GM23338 (cell line): ENCODE results near the gene GRIN2D. TPM values are rescaled to one million over a fixed set of nuclear protein-coding genes. Genes with fewer than 3 reads are reported as not detected.

Experiments
- ATAC-seq: fragments of 200-7000 bp; cut with Tn5 transposase; 3 replicates; pipeline ENCODE4 v1.9.1; 2020
- DNase-seq: peaks from one replicate; pipeline ENCODE4 v3.0.0-alpha.2; 2015; ENCODE audit warnings: low spot score
- H2AFZ ChIP-seq: fragments of 200-600 bp; sonication (generic); 2 replicates; pipeline ENCODE4 v1.8.0; 2016; ENCODE audit warnings: antibody characterized with exemption, mild to moderate bottlenecking, moderate library complexity
- H3F3A ChIP-seq: fragments of 200-600 bp; sonication (generic); replicated peaks from 2 replicates; pipeline ENCODE4 v1.8.0; 2017; ENCODE audit warnings: antibody characterized with exemption, mixed run types, low read depth
- H3K27ac ChIP-seq: fragments of 200-600 bp; sonication (generic); 2 replicates; pipeline ENCODE4 v1.6.1; 2016; ENCODE audit warnings: low read depth
- H3K27me3 ChIP-seq: fragments of 200-600 bp; sonication (generic); 2 replicates; pipeline ENCODE4 v1.8.0; 2016; ENCODE audit warnings: mild to moderate bottlenecking, mixed run types, moderate library complexity; ENCODE audit not compliant: insufficient read depth
- H3K36me3 ChIP-seq: fragments of 200-600 bp; sonication (generic); 2 replicates; pipeline ENCODE4 v1.8.0; 2016; ENCODE audit warnings: mild to moderate bottlenecking; ENCODE audit not compliant: insufficient read depth
- H3K4me1 ChIP-seq: fragments of 200-600 bp; sonication (generic); 2 replicates; pipeline ENCODE4 v1.8.0; 2016; ENCODE audit warnings: mild to moderate bottlenecking, moderate library complexity; ENCODE audit not compliant: insufficient read depth
- H3K4me2 ChIP-seq: fragments of 200-600 bp; sonication (generic); 2 replicates; pipeline ENCODE4 v1.7.1; 2017; ENCODE audit warnings: mixed run types
- H3K4me3 ChIP-seq: fragments of 200-600 bp; sonication (generic); 2 replicates; pipeline ENCODE4 v1.6.1; 2016; ENCODE audit warnings: mixed run types
- H3K79me2 ChIP-seq: fragments of 200-600 bp; sonication (generic); replicated peaks from 2 replicates; pipeline ENCODE4 v1.8.0; 2017; ENCODE audit warnings: mild to moderate bottlenecking; ENCODE audit not compliant: insufficient read depth
- H3K9me2 ChIP-seq: fragments of 200-600 bp; sonication (generic); 2 replicates; pipeline ENCODE4 v1.8.0; 2017; ENCODE audit not compliant: insufficient read depth
- H4K20me1 ChIP-seq: fragments of 200-600 bp; sonication (generic); replicated peaks from 2 replicates; pipeline ENCODE4 v1.8.0; 2017; ENCODE audit warnings: mild to moderate bottlenecking; ENCODE audit not compliant: insufficient read depth
- H3K27ac Mint-ChIP-seq: 2 replicates; pipeline ENCODE4 v1.8.0; 2020; ENCODE audit warnings: inconsistent platforms, mild to moderate bottlenecking, moderate library complexity, mixed read lengths
- H3K27me3 Mint-ChIP-seq: 3 replicates; pipeline ENCODE4 v1.8.0; 2022; ENCODE audit warnings: low read depth, mild to moderate bottlenecking, moderate library complexity, mixed read lengths, inconsistent platforms; ENCODE audit not compliant: insufficient read depth, poor library complexity
- H3K36me3 Mint-ChIP-seq: 3 replicates; pipeline ENCODE4 v1.8.0; 2021; ENCODE audit warnings: low read depth, mild to moderate bottlenecking, inconsistent platforms, moderate library complexity, mixed read lengths
- H3K4me1 Mint-ChIP-seq: 3 replicates; pipeline ENCODE4 v1.8.0; 2020; ENCODE audit warnings: mild to moderate bottlenecking, inconsistent platforms, mixed read lengths
- H3K4me3 Mint-ChIP-seq: 3 replicates; pipeline ENCODE4 v1.8.0; 2021; ENCODE audit warnings: moderate library complexity, mild to moderate bottlenecking, inconsistent platforms, mixed read lengths
- H3K9me3 Mint-ChIP-seq: 3 replicates; pipeline ENCODE4 v1.8.0; 2020; ENCODE audit warnings: moderate library complexity, mild to moderate bottlenecking, inconsistent platforms, mixed read lengths
- CREB1 ChIP-seq: fragments of 250-450 bp; sonication (Bioruptor Pico); IDR thresholded peaks from 2 replicates; pipeline ENCODE4 v1.5.0; 2020; ENCODE audit warnings: low read depth, mild to moderate bottlenecking, moderate library complexity
- CTCF ChIP-seq, 2 experiments: fragments of 200-600 bp in 1 of 2; sonication (generic) in 1 of 2; conservative IDR thresholded peaks; 2 replicates each; pipeline versions ENCODE4 v1.5.1 to v1.6.1; 2016 to 2017; ENCODE audit warnings: antibody characterized with exemption in 2 of 2, low read depth in 2 of 2, mild to moderate bottlenecking in 2 of 2, moderate library complexity in 1 of 2
- ETS1 ChIP-seq: IDR thresholded peaks from 2 replicates; pipeline ENCODE4 v1.6.1; 2016; ENCODE audit warnings: antibody characterized with exemption
- EZH2 ChIP-seq: fragments of 200-600 bp; sonication (generic); IDR thresholded peaks from one replicate; pipeline ENCODE4 v1.8.0; 2017; ENCODE audit warnings: antibody characterized with exemption, mild to moderate bottlenecking, low read depth; ENCODE audit not compliant: unreplicated experiment
- EZH2phosphoT487 ChIP-seq: fragments of 200-600 bp; sonication (generic); IDR thresholded peaks from one replicate; pipeline ENCODE4 v1.8.1; 2018; ENCODE audit warnings: antibody characterized with exemption; ENCODE audit not compliant: unreplicated experiment
- JUNB ChIP-seq: IDR thresholded peaks from one replicate; pipeline ENCODE4 v1.6.1; 2016; ENCODE audit warnings: antibody characterized with exemption; ENCODE audit not compliant: unreplicated experiment
- POLR2AphosphoS5 ChIP-seq: IDR thresholded peaks from 2 replicates; pipeline ENCODE4 v1.6.1; 2016; ENCODE audit warnings: antibody characterized with exemption, low read depth
- STAT1 ChIP-seq: IDR thresholded peaks from one replicate; pipeline ENCODE4 v1.6.1; 2016; ENCODE audit warnings: antibody characterized with exemption; ENCODE audit not compliant: unreplicated experiment
- ZNF331 ChIP-seq: fragments of 250-450 bp; sonication (Bioruptor Pico); IDR thresholded peaks from 2 replicates; pipeline ENCODE4 v1.5.0; 2020; ENCODE audit warnings: low read depth, mild to moderate bottlenecking, moderate library complexity
- polyA plus RNA-seq: library from polyadenylated mRNA; unstranded; fragments of >200 nt; fragmentation: Nextera tagmentation; extraction: Ambion mirVana; gene quantifications from 2 replicates; pipeline ENCODE4 v1.2.1, GENCODE V29; 2016
- total RNA-seq: library from RNA; depleted of rRNA; stranded (reverse); fragments of >200 nt; shearing (Covaris generic); gene quantifications from 2 replicates; pipeline ENCODE4 v1.2.3, GENCODE V29; 2014
- TF ChIP-seq, protein P1 (sequence below): fragments of 250-450 bp; sonication (Bioruptor Pico); IDR thresholded peaks from 2 replicates; pipeline ENCODE4 v1.5.0; 2020; ENCODE audit warnings: mild to moderate bottlenecking, moderate library complexity

The GRIN2D gene
- total and polyA plus RNA-seq, 2 experiments from 2014 or later: 4.4 to 20.0 TPM

DNA sequence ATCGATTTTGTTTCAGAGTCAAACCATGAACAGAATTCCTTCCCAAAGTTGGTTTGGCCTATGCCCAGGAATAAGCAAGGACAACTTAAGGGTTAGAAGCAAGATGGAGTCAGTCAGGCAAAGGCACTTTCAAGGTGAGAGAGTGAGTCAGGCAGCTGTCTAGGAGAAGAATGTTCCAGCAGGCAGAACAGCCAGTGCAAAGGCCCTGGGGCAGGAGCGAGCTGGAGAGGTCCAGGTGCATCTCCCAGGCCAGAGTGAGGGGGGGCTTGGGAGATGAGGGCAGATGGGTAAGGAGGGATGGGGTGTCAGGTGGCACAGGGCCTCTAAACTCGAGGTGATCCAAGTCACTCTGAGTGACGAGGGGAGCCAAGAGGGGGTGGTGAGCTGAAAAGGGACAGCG, 43.1 kb downstream of the GRIN2D start (continued):
- TF ChIP-seq ZNF331 (CRISPR knock-in tag): no peak
- no peak for TF ChIP-seq STAT1
- TF ChIP-seq ETS1: no peak
- TF ChIP-seq CREB1 (CRISPR knock-in tag): no peak
- TF ChIP-seq JUNB: no peak
- no peak for TF ChIP-seq POLR2AphosphoS5
- TF ChIP-seq EZH2: no peak
- no peak for TF ChIP-seq EZH2phosphoT487

- Mint-ChIP-seq H3K9me3 (no peaks in the 10 kb centered on the region), H3K36me3 (peaks cover 15% of the 10 kb centered on the region), H3K4me3 (no peak overlapping the region; the same call in 2 of the 3 replicates), H3K4me1 (peaks cover 22% of the 10 kb centered on the region), H3K27ac (no peak overlapping the region), H3K27me3 (peaks cover 23% of the 10 kb centered on the region)
- peaks cover 21% of the 10 kb centered on the region for H3K4me1 ChIP-seq
- no peaks in the 10 kb centered on the region; the same call in 1 of the 2 replicates for H4K20me1 ChIP-seq
- H3K79me2 ChIP-seq: peaks cover 5% of the 10 kb centered on the region
- peak overlapping the region; percentile 42; the same call in 1 of the 2 replicates for H3K4me3 ChIP-seq
- H3F3A ChIP-seq: peaks cover 18% of the 10 kb centered on the region
- H3K4me2 ChIP-seq: peak overlapping the region; percentile 66
- H3K27me3 ChIP-seq: peaks cover 30% of the 10 kb centered on the region
- ATAC-seq (no peak), DNase-seq (no peak)
- no peaks in the 10 kb centered on the region for H3K36me3 ChIP-seq
- H3K9me2 ChIP-seq: no peaks in the 10 kb centered on the region
- TF ChIP-seq ZNF331 (CRISPR knock-in tag) (no peak), CTCF (conservative IDR thresholded peaks at IDR 0.05; ENCODE audit: low read depth in 2 of 2) (no peak), EZH2 (no peak), CREB1 (CRISPR knock-in tag) (no peak)
- TF ChIP-seq, protein P1, sequence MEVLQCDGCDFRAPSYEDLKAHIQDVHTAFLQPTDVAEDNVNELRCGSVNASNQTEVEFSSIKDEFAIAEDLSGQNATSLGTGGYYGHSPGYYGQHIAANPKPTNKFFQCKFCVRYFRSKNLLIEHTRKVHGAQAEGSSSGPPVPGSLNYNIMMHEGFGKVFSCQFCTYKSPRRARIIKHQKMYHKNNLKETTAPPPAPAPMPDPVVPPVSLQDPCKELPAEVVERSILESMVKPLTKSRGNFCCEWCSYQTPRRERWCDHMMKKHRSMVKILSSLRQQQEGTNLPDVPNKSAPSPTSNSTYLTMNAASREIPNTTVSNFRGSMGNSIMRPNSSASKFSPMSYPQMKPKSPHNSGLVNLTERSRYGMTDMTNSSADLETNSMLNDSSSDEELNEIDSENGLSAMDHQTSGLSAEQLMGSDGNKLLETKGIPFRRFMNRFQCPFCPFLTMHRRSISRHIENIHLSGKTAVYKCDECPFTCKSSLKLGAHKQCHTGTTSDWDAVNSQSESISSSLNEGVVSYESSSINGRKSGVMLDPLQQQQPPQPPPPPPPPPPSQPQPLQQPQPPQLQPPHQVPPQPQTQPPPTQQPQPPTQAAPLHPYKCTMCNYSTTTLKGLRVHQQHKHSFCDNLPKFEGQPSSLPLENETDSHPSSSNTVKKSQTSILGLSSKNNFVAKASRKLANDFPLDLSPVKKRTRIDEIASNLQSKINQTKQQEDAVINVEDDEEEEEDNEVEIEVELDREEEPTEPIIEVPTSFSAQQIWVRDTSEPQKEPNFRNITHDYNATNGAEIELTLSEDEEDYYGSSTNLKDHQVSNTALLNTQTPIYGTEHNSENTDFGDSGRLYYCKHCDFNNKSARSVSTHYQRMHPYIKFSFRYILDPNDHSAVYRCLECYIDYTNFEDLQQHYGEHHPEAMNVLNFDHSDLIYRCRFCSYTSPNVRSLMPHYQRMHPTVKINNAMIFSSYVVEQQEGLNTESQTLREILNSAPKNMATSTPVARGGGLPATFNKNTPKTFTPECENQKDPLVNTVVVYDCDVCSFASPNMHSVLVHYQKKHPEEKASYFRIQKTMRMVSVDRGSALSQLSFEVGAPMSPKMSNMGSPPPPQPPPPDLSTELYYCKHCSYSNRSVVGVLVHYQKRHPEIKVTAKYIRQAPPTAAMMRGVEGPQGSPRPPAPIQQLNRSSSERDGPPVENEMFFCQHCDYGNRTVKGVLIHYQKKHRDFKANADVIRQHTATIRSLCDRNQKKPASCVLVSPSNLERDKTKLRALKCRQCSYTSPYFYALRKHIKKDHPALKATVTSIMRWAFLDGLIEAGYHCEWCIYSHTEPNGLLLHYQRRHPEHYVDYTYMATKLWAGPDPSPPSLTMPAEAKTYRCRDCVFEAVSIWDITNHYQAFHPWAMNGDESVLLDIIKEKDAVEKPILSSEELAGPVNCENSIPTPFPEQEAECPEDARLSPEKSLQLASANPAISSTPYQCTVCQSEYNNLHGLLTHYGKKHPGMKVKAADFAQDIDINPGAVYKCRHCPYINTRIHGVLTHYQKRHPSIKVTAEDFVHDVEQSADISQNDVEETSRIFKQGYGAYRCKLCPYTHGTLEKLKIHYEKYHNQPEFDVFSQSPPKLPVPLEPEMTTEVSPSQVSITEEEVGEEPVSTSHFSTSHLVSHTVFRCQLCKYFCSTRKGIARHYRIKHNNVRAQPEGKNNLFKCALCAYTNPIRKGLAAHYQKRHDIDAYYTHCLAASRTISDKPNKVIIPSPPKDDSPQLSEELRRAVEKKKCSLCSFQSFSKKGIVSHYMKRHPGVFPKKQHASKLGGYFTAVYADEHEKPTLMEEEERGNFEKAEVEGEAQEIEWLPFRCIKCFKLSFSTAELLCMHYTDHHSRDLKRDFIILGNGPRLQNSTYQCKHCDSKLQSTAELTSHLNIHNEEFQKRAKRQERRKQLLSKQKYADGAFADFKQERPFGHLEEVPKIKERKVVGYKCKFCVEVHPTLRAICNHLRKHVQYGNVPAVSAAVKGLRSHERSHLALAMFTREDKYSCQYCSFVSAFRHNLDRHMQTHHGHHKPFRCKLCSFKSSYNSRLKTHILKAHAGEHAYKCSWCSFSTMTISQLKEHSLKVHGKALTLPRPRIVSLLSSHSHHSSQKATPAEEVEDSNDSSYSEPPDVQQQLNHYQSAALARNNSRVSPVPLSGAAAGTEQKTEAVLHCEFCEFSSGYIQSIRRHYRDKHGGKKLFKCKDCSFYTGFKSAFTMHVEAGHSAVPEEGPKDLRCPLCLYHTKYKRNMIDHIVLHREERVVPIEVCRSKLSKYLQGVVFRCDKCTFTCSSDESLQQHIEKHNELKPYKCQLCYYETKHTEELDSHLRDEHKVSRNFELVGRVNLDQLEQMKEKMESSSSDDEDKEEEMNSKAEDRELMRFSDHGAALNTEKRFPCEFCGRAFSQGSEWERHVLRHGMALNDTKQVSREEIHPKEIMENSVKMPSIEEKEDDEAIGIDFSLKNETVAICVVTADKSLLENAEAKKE (CRISPR knock-in tag): no peak
- no peak overlapping the region for H3K27ac ChIP-seq
- H2AFZ ChIP-seq: no peak overlapping the region
These were observed 48.0 kb downstream of the GRIN2D start for GRCh38 chr19:48441360-48442050.
